WTC11 (cell line): ENCODE data around the gene TFDP1. TPM values are rescaled to one million over a fixed set of nuclear protein-coding genes. Genes with fewer than 3 reads are reported as not detected.

Experiments
- ATAC-seq: fragments of 200-7000 bp; cut with Tn5 transposase; 2 replicates; pipeline ENCODE4 v1.10.0; 2021; ENCODE audit warnings: mild to moderate bottlenecking, moderate library complexity
- CTCF ChIA-PET: fragments of 300-600 bp; sonication (Branson Sonifier 250); formaldehyde crosslinking; loops from one replicate; lab custom pipeline; 2021; ENCODE audit warnings: antibody characterized with exemption; lab: Charles Lee
- POLR2A ChIA-PET: fragments of 350-600 bp; sonication (Branson Sonifier 250); formaldehyde crosslinking; loops from one replicate; lab custom pipeline; 2021; ENCODE audit warnings: antibody characterized with exemption; lab: Charles Lee
- DNase-seq: peaks from one replicate; pipeline ENCODE4 v3.0.0; 2021; ENCODE audit warnings: low spot score
- H3K27ac Mint-ChIP-seq: 2 replicates; pipeline ENCODE4 v1.8.0; 2021; ENCODE audit warnings: mixed read lengths
- H3K27me3 Mint-ChIP-seq: 2 replicates; pipeline ENCODE4 v1.8.0; 2021; ENCODE audit warnings: low read depth, mild to moderate bottlenecking, moderate library complexity, mixed read lengths
- H3K36me3 Mint-ChIP-seq: 2 replicates; pipeline ENCODE4 v1.8.0; 2021; ENCODE audit warnings: mixed read lengths
- H3K4me1 Mint-ChIP-seq: 2 replicates; pipeline ENCODE4 v1.8.0; 2022; ENCODE audit warnings: mixed read lengths
- H3K4me3 Mint-ChIP-seq: 2 replicates; pipeline ENCODE4 v1.8.0; 2021; ENCODE audit warnings: mild to moderate bottlenecking, moderate library complexity, mixed read lengths
- H3K9me3 Mint-ChIP-seq: 2 replicates; pipeline ENCODE4 v1.8.0; 2021; ENCODE audit warnings: mixed read lengths
- ATF2 ChIP-seq: sonication (generic); formaldehyde crosslinking; IDR thresholded peaks from 2 replicates; pipeline ENCODE4 v1.8.1; 2022; ENCODE audit warnings: low read depth, missing genetic modification reagents, borderline replicate concordance
- CREB1 ChIP-seq: sonication (generic); formaldehyde crosslinking; IDR thresholded peaks from 2 replicates; pipeline ENCODE4 v1.8.0; 2023; ENCODE audit warnings: mild to moderate bottlenecking, missing genetic modification reagents
- ERG ChIP-seq: fragments of 250-450 bp; sonication (Bioruptor Pico); IDR thresholded peaks from 2 replicates; pipeline ENCODE4 v1.8.0; 2021; ENCODE audit warnings: mild to moderate bottlenecking
- ESRRA ChIP-seq: sonication (generic); formaldehyde crosslinking; IDR thresholded peaks from 2 replicates; pipeline ENCODE4 v1.8.1; 2022; ENCODE audit warnings: mild to moderate bottlenecking, missing genetic modification reagents, borderline replicate concordance
- FOXJ3 ChIP-seq: sonication (generic); formaldehyde crosslinking; IDR thresholded peaks from 2 replicates; pipeline ENCODE4 v1.9.0; 2021; ENCODE audit warnings: missing genetic modification reagents, mild to moderate bottlenecking, borderline replicate concordance
- FOXP1 ChIP-seq: sonication (generic); formaldehyde crosslinking; IDR thresholded peaks from 2 replicates; pipeline ENCODE4 v1.8.0; 2022; ENCODE audit warnings: missing genetic modification reagents, mild to moderate bottlenecking, moderate library complexity, borderline replicate concordance
- GABPB1 ChIP-seq: sonication (generic); formaldehyde crosslinking; IDR thresholded peaks from 2 replicates; pipeline ENCODE4 v1.8.1; 2023; ENCODE audit warnings: mild to moderate bottlenecking, missing genetic modification reagents
- GRHL2 ChIP-seq: fragments of 250-450 bp; sonication (Bioruptor Pico); IDR thresholded peaks from 2 replicates; pipeline ENCODE4 v1.8.0; 2022; ENCODE audit warnings: mild to moderate bottlenecking, moderate library complexity; ENCODE audit not compliant: insufficient replicate concordance, severe bottlenecking
- MLX ChIP-seq: sonication (generic); formaldehyde crosslinking; IDR thresholded peaks from 2 replicates; pipeline ENCODE4 v1.8.1; 2023; ENCODE audit warnings: mild to moderate bottlenecking, missing genetic modification reagents, moderate library complexity
- MYBL2 ChIP-seq: sonication (generic); formaldehyde crosslinking; IDR thresholded peaks from 2 replicates; pipeline ENCODE4 v1.8.1; 2023; ENCODE audit warnings: mild to moderate bottlenecking, moderate library complexity, missing genetic modification reagents
- NFYB ChIP-seq: sonication (generic); formaldehyde crosslinking; conservative IDR thresholded peaks from 2 replicates; pipeline ENCODE4 v1.8.0; 2022; ENCODE audit warnings: low read depth, missing genetic modification reagents
- OVOL2 ChIP-seq: fragments of 250-450 bp; sonication (Bioruptor Pico); IDR thresholded peaks from 2 replicates; pipeline ENCODE4 v1.9.0; 2021; ENCODE audit warnings: mild to moderate bottlenecking, borderline replicate concordance
- ZNF263 ChIP-seq: sonication (generic); formaldehyde crosslinking; IDR thresholded peaks from 2 replicates; pipeline ENCODE4 v1.8.1; 2022; ENCODE audit warnings: low read depth, mild to moderate bottlenecking, moderate library complexity, missing genetic modification reagents
- ZNF396 ChIP-seq: fragments of 250-450 bp; sonication (Bioruptor Pico); IDR thresholded peaks from 2 replicates; pipeline ENCODE4 v1.8.0; 2021; ENCODE audit warnings: mild to moderate bottlenecking, moderate library complexity, borderline replicate concordance
- ZNF671 ChIP-seq: fragments of 250-450 bp; sonication (Bioruptor Pico); IDR thresholded peaks from 2 replicates; pipeline ENCODE4 v1.8.0; 2021; ENCODE audit warnings: mild to moderate bottlenecking
- total RNA-seq: library from RNA; stranded (reverse); gene quantifications from 3 replicates; pipeline ENCODE4 v1.2.3, GENCODE V29; 2021
- TF ChIP-seq, protein P1 (sequence below): sonication (generic); formaldehyde crosslinking; IDR thresholded peaks from 2 replicates; pipeline ENCODE4 v1.8.0; 2023; ENCODE audit warnings: mild to moderate bottlenecking, missing genetic modification reagents
- TF ChIP-seq, protein P2 (sequence below): fragments of 250-450 bp; sonication (Bioruptor Pico); IDR thresholded peaks from 2 replicates; pipeline ENCODE4 v1.9.0; 2021; ENCODE audit warnings: mild to moderate bottlenecking
- TF ChIP-seq, protein P3 (sequence below): sonication (generic); formaldehyde crosslinking; IDR thresholded peaks from 2 replicates; pipeline ENCODE4 v1.8.0; 2022; ENCODE audit warnings: mild to moderate bottlenecking, missing genetic modification reagents
- TF ChIP-seq, protein P4 (sequence below): fragments of 250-450 bp; sonication (Bioruptor Pico); IDR thresholded peaks from 2 replicates; pipeline ENCODE4 v1.9.0; 2021; ENCODE audit warnings: mild to moderate bottlenecking, borderline replicate concordance

Gene TFDP1
- total RNA-seq, 1 experiment from 2014 or later = 61.2 TPM

- no peak for ATAC-seq
- ChIA-PET POLR2A (no interaction called here), CTCF (interaction anchor here (2.4 kb wide), 1 partner anchor 108 kb away, joined by 9 read pairs; no protein-coding TSS in a partner anchor)
- no peaks in the 10 kb centered on the region for H3K9me3 Mint-ChIP-seq
- no peaks in the 10 kb centered on the region for H3K27me3 Mint-ChIP-seq
- no peak for DNase-seq
- no peak overlapping the region for H3K4me3 Mint-ChIP-seq
- 0 out of 2 replicates have a peak, but pooled peaks cover 2% of the 10 kb centered on the region for H3K4me1 Mint-ChIP-seq
- no peak overlapping the region for H3K27ac Mint-ChIP-seq
- TF ChIP-seq, protein P1, sequence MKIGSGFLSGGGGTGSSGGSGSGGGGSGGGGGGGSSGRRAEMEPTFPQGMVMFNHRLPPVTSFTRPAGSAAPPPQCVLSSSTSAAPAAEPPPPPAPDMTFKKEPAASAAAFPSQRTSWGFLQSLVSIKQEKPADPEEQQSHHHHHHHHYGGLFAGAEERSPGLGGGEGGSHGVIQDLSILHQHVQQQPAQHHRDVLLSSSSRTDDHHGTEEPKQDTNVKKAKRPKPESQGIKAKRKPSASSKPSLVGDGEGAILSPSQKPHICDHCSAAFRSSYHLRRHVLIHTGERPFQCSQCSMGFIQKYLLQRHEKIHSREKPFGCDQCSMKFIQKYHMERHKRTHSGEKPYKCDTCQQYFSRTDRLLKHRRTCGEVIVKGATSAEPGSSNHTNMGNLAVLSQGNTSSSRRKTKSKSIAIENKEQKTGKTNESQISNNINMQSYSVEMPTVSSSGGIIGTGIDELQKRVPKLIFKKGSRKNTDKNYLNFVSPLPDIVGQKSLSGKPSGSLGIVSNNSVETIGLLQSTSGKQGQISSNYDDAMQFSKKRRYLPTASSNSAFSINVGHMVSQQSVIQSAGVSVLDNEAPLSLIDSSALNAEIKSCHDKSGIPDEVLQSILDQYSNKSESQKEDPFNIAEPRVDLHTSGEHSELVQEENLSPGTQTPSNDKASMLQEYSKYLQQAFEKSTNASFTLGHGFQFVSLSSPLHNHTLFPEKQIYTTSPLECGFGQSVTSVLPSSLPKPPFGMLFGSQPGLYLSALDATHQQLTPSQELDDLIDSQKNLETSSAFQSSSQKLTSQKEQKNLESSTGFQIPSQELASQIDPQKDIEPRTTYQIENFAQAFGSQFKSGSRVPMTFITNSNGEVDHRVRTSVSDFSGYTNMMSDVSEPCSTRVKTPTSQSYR = no peak
- TF ChIP-seq MYBL2 (no peak), ESRRA (no peak)
- no peaks in the 10 kb centered on the region for H3K36me3 Mint-ChIP-seq
These were observed 18.4 kb upstream of the TFDP1 start for GRCh38 chr13:113566227-113566561.

DNA sequence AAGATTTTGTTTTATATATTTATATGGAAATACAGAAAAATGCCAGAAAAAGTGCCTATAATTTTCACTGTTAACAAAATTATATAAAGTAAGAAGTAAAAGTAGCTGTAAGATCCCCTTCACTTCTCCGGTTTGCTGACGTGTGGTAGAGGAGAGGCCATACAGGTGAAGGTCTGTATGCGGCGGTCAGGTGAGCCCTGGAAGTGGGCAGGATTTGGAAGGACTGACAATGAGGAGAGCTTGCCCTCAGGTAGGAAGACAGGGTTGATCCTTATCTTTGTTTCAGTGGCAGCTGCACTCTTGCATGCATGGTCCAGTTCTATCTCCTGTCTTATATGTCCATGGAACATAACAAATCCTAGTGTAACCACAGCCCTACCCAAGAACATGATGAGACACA is 16.9 kb upstream of the TFDP1 start:
- Mint-ChIP-seq H3K27ac (no peak overlapping the region), H3K4me3 (no peak overlapping the region), H3K9me3 (peaks cover 6% of the 10 kb centered on the region), H3K4me1 (no peaks in the 10 kb centered on the region), H3K36me3 (no peaks in the 10 kb centered on the region), H3K27me3 (no peaks in the 10 kb centered on the region)
- ChIA-PET CTCF (interaction anchor here (1.1 to 2.4 kb wide), 3 partner anchors 54 to 109 kb away, joined by 3 to 9 read pairs (median 5); no protein-coding TSS in a partner anchor), POLR2A (no interaction called here)
- TF ChIP-seq, protein P2, sequence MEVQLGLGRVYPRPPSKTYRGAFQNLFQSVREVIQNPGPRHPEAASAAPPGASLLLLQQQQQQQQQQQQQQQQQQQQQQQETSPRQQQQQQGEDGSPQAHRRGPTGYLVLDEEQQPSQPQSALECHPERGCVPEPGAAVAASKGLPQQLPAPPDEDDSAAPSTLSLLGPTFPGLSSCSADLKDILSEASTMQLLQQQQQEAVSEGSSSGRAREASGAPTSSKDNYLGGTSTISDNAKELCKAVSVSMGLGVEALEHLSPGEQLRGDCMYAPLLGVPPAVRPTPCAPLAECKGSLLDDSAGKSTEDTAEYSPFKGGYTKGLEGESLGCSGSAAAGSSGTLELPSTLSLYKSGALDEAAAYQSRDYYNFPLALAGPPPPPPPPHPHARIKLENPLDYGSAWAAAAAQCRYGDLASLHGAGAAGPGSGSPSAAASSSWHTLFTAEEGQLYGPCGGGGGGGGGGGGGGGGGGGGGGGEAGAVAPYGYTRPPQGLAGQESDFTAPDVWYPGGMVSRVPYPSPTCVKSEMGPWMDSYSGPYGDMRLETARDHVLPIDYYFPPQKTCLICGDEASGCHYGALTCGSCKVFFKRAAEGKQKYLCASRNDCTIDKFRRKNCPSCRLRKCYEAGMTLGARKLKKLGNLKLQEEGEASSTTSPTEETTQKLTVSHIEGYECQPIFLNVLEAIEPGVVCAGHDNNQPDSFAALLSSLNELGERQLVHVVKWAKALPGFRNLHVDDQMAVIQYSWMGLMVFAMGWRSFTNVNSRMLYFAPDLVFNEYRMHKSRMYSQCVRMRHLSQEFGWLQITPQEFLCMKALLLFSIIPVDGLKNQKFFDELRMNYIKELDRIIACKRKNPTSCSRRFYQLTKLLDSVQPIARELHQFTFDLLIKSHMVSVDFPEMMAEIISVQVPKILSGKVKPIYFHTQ (CRISPR knock-in tag) = no peak
- TF ChIP-seq MLX (CRISPR knock-in tag) = no peak
- no peak for TF ChIP-seq ESRRA
- TF ChIP-seq FOXJ3 = no peak
- no peak for TF ChIP-seq CREB1 (CRISPR knock-in tag)
- TF ChIP-seq ERG = no peak
- no peak for TF ChIP-seq NFYB (CRISPR knock-in tag)
- TF ChIP-seq, protein P3, sequence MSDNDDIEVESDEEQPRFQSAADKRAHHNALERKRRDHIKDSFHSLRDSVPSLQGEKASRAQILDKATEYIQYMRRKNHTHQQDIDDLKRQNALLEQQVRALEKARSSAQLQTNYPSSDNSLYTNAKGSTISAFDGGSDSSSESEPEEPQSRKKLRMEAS (CRISPR knock-in tag) = no peak
- no peak for TF ChIP-seq ZNF396 (CRISPR knock-in tag)
- DNase-seq = no peak
- no peak for ATAC-seq

- no peak for DNase-seq
- Mint-ChIP-seq H3K4me3 (no peak overlapping the region), H3K27me3 (no peaks in the 10 kb centered on the region), H3K9me3 (peaks cover 20% of the 10 kb centered on the region), H3K27ac (no peak overlapping the region), H3K36me3 (no peaks in the 10 kb centered on the region), H3K4me1 (no peaks in the 10 kb centered on the region)
- POLR2A ChIA-PET = interaction anchor here (0.6 kb wide), 1 partner anchor 24 kb away, joined by 4 read pairs; no protein-coding TSS in a partner anchor
- TF ChIP-seq ZNF671 (CRISPR knock-in tag) (no peak), OVOL2 (CRISPR knock-in tag) (no peak), ATF2 (CRISPR knock-in tag) (no peak), GABPB1 (CRISPR knock-in tag) (no peak), ZNF263 (CRISPR knock-in tag) (no peak), FOXP1 (CRISPR knock-in tag) (no peak), GRHL2 (no peak)
- TF ChIP-seq, protein P4, sequence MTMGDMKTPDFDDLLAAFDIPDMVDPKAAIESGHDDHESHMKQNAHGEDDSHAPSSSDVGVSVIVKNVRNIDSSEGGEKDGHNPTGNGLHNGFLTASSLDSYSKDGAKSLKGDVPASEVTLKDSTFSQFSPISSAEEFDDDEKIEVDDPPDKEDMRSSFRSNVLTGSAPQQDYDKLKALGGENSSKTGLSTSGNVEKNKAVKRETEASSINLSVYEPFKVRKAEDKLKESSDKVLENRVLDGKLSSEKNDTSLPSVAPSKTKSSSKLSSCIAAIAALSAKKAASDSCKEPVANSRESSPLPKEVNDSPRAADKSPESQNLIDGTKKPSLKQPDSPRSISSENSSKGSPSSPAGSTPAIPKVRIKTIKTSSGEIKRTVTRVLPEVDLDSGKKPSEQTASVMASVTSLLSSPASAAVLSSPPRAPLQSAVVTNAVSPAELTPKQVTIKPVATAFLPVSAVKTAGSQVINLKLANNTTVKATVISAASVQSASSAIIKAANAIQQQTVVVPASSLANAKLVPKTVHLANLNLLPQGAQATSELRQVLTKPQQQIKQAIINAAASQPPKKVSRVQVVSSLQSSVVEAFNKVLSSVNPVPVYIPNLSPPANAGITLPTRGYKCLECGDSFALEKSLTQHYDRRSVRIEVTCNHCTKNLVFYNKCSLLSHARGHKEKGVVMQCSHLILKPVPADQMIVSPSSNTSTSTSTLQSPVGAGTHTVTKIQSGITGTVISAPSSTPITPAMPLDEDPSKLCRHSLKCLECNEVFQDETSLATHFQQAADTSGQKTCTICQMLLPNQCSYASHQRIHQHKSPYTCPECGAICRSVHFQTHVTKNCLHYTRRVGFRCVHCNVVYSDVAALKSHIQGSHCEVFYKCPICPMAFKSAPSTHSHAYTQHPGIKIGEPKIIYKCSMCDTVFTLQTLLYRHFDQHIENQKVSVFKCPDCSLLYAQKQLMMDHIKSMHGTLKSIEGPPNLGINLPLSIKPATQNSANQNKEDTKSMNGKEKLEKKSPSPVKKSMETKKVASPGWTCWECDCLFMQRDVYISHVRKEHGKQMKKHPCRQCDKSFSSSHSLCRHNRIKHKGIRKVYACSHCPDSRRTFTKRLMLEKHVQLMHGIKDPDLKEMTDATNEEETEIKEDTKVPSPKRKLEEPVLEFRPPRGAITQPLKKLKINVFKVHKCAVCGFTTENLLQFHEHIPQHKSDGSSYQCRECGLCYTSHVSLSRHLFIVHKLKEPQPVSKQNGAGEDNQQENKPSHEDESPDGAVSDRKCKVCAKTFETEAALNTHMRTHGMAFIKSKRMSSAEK (CRISPR knock-in tag) = no peak
- CTCF ChIA-PET = no interaction called here
- no peak for ATAC-seq
These were observed 11.5 kb upstream of the TFDP1 start for GRCh38 chr13:113573065-113573464.
